Adrenal gland (tissue), 5 donors: Measurements from ENCODE around the gene VHLL.

Experiments used
- CTCF ChIP-seq, 6 experiments: fragments of 450-650 bp in 4 of 6; fragments of 200-600 bp in 2 of 6; sonication (generic) in 1 of 6; IDR thresholded peaks; 1 replicate in 5 of 6; 2 replicates in 1 of 6; pipeline versions ENCODE4 v1.5.1 to v1.8.0; 2016 to 2021; ENCODE audit warnings: antibody characterized with exemption in 6 of 6, mild to moderate bottlenecking in 2 of 6, moderate library complexity in 1 of 6
- POLR2A ChIP-seq, 2 donors: fragments of 450-650 bp; IDR thresholded peaks; one replicate each; pipeline ENCODE4 v1.6.1; 2017; ENCODE audit warnings: antibody characterized with exemption in 2 of 2, mild to moderate bottlenecking in 2 of 2, moderate library complexity in 1 of 2
- donor health status: DM: no; HTN: no; CAD: no.

GRCh38 chr1:156281693-156282478 lies 17.2 kb downstream of the VHLL start:
- TF ChIP-seq POLR2A (IDR thresholded peaks at IDR 0.05) (no peak), CTCF (IDR thresholded peaks at IDR 0.05) (no peak)
